Pancreas (tissue), 10 donors: ENCODE results near the gene RNU2-1. TPM values are rescaled to one million over a fixed set of nuclear protein-coding genes. Genes with fewer than 3 reads are reported as not detected.
"Not testable (repeated sequence)": the region's sequence is repeated elsewhere in the genome, so short reads cannot be mapped to it uniquely, and the experiment has no call there.

Source experiments
- ATAC-seq, 4 donors: fragments of 200-7000 bp; cut with Tn5 transposase; one replicate each; pipeline versions ENCODE4 v1.8.0 to v1.9.1; 2020; ENCODE audit warnings: mild to moderate bottlenecking in 4 of 4, moderate library complexity in 4 of 4
- DNase-seq, 6 donors: peaks; one replicate each; pipeline ENCODE4 v3.0.0-alpha.2; 2020
- FAIRE-seq: peaks from 2 replicates; lab custom pipeline; 2012; peaks lifted over from hg19 to GRCh38; lab: Jason Lieb, UNC
- H3K27ac ChIP-seq, 4 donors: fragments of 200-600 bp; sonication (generic); 1 replicate in 3 of 4; 2 replicates in 1 of 4; pipeline versions ENCODE4 v1.5.0 to v1.8.0; 2020
- H3K27me3 ChIP-seq, 4 donors: fragments of 200-600 bp; one replicate each; pipeline ENCODE4 v1.8.0; 2021
- H3K36me3 ChIP-seq, 3 donors: fragments of 200-600 bp; sonication (generic) in 1 of 3; one replicate each; pipeline versions ENCODE4 v1.5.0 to v1.8.0; 2020 to 2021
- H3K4me1 ChIP-seq, 3 donors: fragments of 200-600 bp; one replicate each; pipeline ENCODE4 v1.8.0; 2021
- H3K4me3 ChIP-seq, 4 donors: fragments of 200-600 bp; sonication (generic) in 2 of 4; one replicate each; pipeline versions ENCODE4 v1.5.0 to v1.8.0; 2020 to 2021
- H3K9me3 ChIP-seq, 4 donors: fragments of 200-600 bp; one replicate each; pipeline ENCODE4 v1.8.0; 2021
- CTCF ChIP-seq, 4 donors: fragments of 200-600 bp; sonication (generic) in 3 of 4; IDR thresholded peaks; one replicate each; pipeline versions ENCODE4 v1.5.0 to v1.8.0; 2021; ENCODE audit warnings: antibody characterized with exemption in 4 of 4
- WGBS, 2 donors: extraction: QIAGEN DNeasy Blood & Tissue Kit; methylation state at CpG; one replicate each; pipeline ENCODE4 v1.1.7; 2013; 5-methylcytosine and 5-hydroxymethylcytosine counted together
- intact Hi-C, 3 donors: fragments of 100-400 bp; cut with DNase I; formaldehyde crosslinking; loops; one replicate each; pipeline versions ENCODE4 v1.11.1 to v1.14.2; 2022
- polyA plus RNA-seq, 2 donors: library from polyadenylated mRNA; stranded (reverse); fragments of 200-250 nt; gene quantifications; one replicate each; pipeline ENCODE4 v1.2.3, GENCODE V29; 2013
- total RNA-seq, 6 donors: library from RNA; stranded (reverse); fragmentation: NEBNext Ultra II Directional in 4 of 6; extraction: Animal tissue kit (Norgen Biotek cat#: 25700) in 4 of 6; gene quantifications; one replicate each; pipeline versions ENCODE4 v1.2.1 to v1.2.4, GENCODE V29; 2021 to 2023
- donor health status: healthy with polysubstance abuse.
- donor health status: DM: no; HTN: no; CAD: no; lungs with moderate emphysema.
- donor health status: DM: no; HTN: no; CAD: no.
- donor health status: control.
- donor health status: control.
- donor health status: Bipolar disorder and iron deficiency.
- donor health status: DM: yes; HTN: yes; CAD: no.
- donor health status: DM: no; HTN: no; CAD: no.
- donor health status: DM: no; HTN: no; CAD: no.
- donor health status: DM: yes; HTN: yes; CAD: no.

Gene RNU2-1
- total and polyA plus RNA-seq, 8 donors, result 653 to 5,015 (median 2,487) TPM; not detected in 2

DNA sequence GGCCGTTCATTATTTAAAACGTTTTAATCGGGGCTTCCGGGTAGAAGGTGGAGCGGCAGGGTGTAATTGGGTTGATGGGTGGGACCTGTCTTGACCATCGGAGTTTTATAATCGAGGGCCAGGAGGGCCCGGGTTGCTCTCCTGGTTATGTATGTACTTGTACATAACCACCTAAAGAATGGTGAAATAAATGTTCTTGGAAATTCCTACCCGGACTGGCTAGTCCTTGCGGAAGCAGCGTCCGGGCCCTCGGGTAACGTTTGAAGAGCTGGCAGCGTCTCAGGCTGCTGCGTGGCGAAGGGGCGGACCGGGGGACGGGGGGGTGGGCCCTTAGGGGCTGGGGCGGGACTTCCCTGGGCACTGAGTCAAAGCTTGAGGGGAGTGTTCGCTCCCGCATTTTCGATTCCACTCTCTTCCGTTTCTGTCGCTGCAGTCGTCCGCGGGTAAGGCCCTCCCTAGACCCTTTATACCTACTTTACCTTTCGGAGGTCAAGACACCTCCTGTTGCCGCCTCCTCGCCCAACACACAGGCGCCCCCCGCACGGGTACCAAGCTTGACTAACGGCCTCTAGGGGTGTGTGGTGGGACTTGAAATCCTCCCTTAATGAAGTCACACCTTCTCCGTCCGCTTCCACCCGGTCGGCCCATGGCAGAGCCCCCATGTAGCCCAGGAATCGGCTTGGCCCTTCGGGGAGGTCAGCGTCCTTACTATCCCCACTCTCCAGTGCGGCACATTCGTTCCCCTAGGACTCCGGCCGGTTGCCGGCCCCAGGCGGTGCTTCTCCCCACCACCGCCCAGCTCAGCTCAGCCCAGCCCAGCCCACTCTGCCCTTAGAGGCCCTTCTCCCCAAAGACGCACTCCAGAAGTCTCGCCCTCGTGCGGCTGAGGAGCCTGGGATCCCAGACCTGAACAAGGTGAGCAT, 22.0 kb downstream of the RNU2-1 start, which contains the start of gene TMEM106A:
Gene TMEM106A (plus strand): TSS at position 396 of the 923 bp plus-strand sequence. CDS start 1,167 bp downstream, outside the sequence.
- Histone ChIP-seq H3K4me1 (peaks cover 4 to 29% (median 18%) of the 10 kb centered on the region in 3 donors), H3K9me3 (no peaks in the 10 kb centered on the region), H3K27me3 (no peaks in the 10 kb centered on the region), H3K27ac (peak within 1 kb of the TSS; percentile 69 to 93 (median 77)), H3K4me3 (peak within 1 kb of the TSS; percentile 34 to 70 (median 44)), H3K36me3 (peaks cover 0 to 16% (median 3%) of the 10 kb centered on the region in 3 donors)
- intact Hi-C loops, result loop anchor here in 1 of 3 donors (10.0 kb wide), 1 partner anchor 207 kb away; the partner anchor contains the start of gene IFI35
- no peak for FAIRE-seq
- 1% methylated on average over 54 of the region's 54 CpGs for WGBS, 2 donors
- DNase-seq, result peak; percentile 79 to 91 (median 86)
- ATAC-seq, result peak; percentile 84 to 95 (median 90)
- peak in 2 of 4 donors; percentile 10 to 18 for TF ChIP-seq CTCF (IDR thresholded peaks at IDR 0.05)

- TF ChIP-seq CTCF (IDR thresholded peaks at IDR 0.05), result no peak
- peaks cover 2 to 23% (median 12%) of the 10 kb centered on the region in 3 donors for H3K4me1 ChIP-seq
- ATAC-seq (no peak), DNase-seq (no peak), FAIRE-seq (no peak)
- H3K36me3 ChIP-seq, result peaks cover 0 to 16% (median 3%) of the 10 kb centered on the region in 3 donors
- no peaks in the 10 kb centered on the region for H3K9me3 ChIP-seq
- intact Hi-C loops, result loop anchor here in 1 of 3 donors (10.0 kb wide), 1 partner anchor 206 kb away; the partner anchor contains the start of gene IFI35
- H3K27ac ChIP-seq, result peak overlapping the region; percentile 69 to 93 (median 77)
- H3K4me3 ChIP-seq, result peak overlapping the region; percentile 34 to 70 (median 44)
- 8 to 11% methylated on average over 2 of the region's 2 CpGs for WGBS, 2 donors
- no peaks in the 10 kb centered on the region for H3K27me3 ChIP-seq
Measured at GRCh38 chr17:43211123-43211479, 22.7 kb downstream of the RNU2-1 start.

GRCh38 chr17:43210576-43210975, 23.2 kb downstream of the RNU2-1 start:
- Histone ChIP-seq H3K4me1 (peaks cover 2 to 19% (median 10%) of the 10 kb centered on the region in 3 donors), H3K9me3 (no peaks in the 10 kb centered on the region), H3K36me3 (peaks cover 0 to 16% (median 3%) of the 10 kb centered on the region in 3 donors), H3K27ac (peak overlapping the region in 2 of 4 donors; percentile 84 to 93), H3K4me3 (no peak overlapping the region), H3K27me3 (no peaks in the 10 kb centered on the region)
- ATAC-seq (no peak), DNase-seq (no peak), FAIRE-seq (no peak)
- TF ChIP-seq CTCF (IDR thresholded peaks at IDR 0.05), result no peak
- intact Hi-C loops, result loop anchor here in 1 of 3 donors (10.0 kb wide), 1 partner anchor 206 kb away; the partner anchor contains the start of gene IFI35
- 69 to 88% methylated on average over 3 of the region's 3 CpGs for WGBS, 2 donors

DNA sequence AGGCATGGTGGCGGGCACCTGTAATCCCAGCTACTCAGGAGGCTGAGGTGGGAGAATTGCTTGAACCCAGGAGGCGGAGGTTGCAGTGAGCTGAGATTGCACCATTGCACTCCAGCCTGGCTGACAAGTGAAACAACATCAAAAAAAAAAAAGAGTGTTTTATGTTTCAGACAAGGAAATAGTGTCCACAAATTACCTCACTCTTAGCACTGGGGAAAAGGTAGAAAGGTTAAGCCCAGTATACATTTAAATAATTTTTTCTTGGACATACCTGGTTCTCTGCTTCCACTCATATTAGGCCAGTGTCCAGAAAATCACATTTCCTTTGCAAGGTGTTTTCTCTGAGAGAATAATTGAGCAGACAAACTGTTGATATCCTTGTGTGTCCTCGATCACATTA, 30.8 kb downstream of the RNU2-1 start:
- H3K9me3 ChIP-seq, H3K4me3 ChIP-seq, H3K27me3 ChIP-seq, DNase-seq, H3K4me1 ChIP-seq, intact Hi-C loops, FAIRE-seq: not testable (repeated sequence)
- Histone ChIP-seq H3K27ac (peak overlapping the region in 1 of 4 donors; percentile 24), H3K36me3 (peaks cover 3 to 80% (median 61%) of the 10 kb centered on the region in 3 donors)
- 95 to 97% methylated on average over 3 of the region's 3 CpGs for WGBS, 2 donors
- ATAC-seq, result peak in 2 of 4 donors; percentile 15 to 65

- Histone ChIP-seq H3K4me1 (no peaks in the 10 kb centered on the region), H3K9me3 (no peaks in the 10 kb centered on the region), H3K27ac (no peak overlapping the region), H3K27me3 (no peaks in the 10 kb centered on the region), H3K4me3 (no peak overlapping the region), H3K36me3 (peaks cover 3 to 94% (median 77%) of the 10 kb centered on the region in 3 donors)
- intact Hi-C loops, result no loop called here
- no peak for TF ChIP-seq CTCF (IDR thresholded peaks at IDR 0.05)
- WGBS, 2 donors, result 90 to 95% methylated on average over 4 of the region's 4 CpGs
- DNase-seq (no peak), ATAC-seq (no peak), FAIRE-seq (no peak)
Measured at GRCh38 chr17:43200127-43200526, 33.6 kb downstream of the RNU2-1 start.
